Tibial nerve (tissue), 4 donors: ENCODE data around the gene LIN37.

Source experiments
- EP300 ChIP-seq, 2 donors: sonication (generic); formaldehyde crosslinking; IDR thresholded peaks; one replicate each; pipeline ENCODE4 v1.6.1; 2017; ENCODE audit warnings: antibody characterized with exemption in 2 of 2, mild to moderate bottlenecking in 1 of 2
- TF ChIP-seq, protein P1 (sequence below), 5 experiments: fragments of 200-600 bp in 3 of 5; fragments of 450-650 bp in 2 of 5; sonication (generic) in 3 of 5; IDR thresholded peaks; one replicate each; pipeline ENCODE4 v1.5.1; 2016 to 2019; ENCODE audit warnings: antibody characterized with exemption in 5 of 5, mild to moderate bottlenecking in 3 of 5, moderate library complexity in 2 of 5

DNA sequence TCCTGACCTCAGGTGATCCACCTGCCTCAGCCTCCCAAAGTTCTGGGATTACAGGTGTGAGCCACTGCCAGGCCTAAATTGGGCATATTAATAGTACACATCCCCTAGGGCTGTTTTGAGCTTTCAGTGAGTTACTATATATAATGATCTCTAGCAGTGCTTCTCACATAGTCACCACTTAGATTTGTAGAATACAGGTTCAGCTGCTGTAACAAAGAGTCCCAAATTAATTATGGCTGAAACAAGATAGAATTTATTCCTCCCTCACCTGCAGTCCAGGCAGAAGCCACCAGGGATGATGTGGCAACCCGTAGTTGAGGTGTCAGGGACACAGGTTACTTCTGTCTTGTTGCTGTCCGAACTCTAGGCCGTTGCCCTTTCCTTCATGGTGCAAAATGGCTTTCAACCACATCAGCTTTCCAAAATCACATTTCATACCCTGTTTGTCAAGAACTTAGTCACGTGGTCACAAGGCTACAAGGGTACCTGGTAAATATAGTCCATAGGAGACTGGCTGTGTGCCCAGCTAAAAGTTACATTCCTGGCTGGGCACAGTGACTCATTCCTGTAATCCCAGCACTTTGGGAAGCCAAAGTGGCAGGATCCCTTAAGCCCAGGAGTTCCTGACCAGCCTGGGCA, 12.5 kb downstream of the LIN37 start:
- TF ChIP-seq, protein P1, sequence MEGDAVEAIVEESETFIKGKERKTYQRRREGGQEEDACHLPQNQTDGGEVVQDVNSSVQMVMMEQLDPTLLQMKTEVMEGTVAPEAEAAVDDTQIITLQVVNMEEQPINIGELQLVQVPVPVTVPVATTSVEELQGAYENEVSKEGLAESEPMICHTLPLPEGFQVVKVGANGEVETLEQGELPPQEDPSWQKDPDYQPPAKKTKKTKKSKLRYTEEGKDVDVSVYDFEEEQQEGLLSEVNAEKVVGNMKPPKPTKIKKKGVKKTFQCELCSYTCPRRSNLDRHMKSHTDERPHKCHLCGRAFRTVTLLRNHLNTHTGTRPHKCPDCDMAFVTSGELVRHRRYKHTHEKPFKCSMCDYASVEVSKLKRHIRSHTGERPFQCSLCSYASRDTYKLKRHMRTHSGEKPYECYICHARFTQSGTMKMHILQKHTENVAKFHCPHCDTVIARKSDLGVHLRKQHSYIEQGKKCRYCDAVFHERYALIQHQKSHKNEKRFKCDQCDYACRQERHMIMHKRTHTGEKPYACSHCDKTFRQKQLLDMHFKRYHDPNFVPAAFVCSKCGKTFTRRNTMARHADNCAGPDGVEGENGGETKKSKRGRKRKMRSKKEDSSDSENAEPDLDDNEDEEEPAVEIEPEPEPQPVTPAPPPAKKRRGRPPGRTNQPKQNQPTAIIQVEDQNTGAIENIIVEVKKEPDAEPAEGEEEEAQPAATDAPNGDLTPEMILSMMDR (IDR thresholded peaks at IDR 0.05), result no peak
- TF ChIP-seq EP300 (IDR thresholded peaks at IDR 0.05), result no peak
